Mononuclear cell (primary cell): ENCODE data around the gene FOLR2. TPM values are rescaled to one million over a fixed set of nuclear protein-coding genes. Genes with fewer than 3 reads are reported as not detected.

ENCODE experiments used
- H3K27me3 ChIP-seq: 2 replicates; pipeline ENCODE4 v1.6.0; 2011; ENCODE audit warnings: low read length, control low read depth; ENCODE audit not compliant: insufficient read depth
- H3K4me1 ChIP-seq: 2 replicates; pipeline ENCODE4 v1.5.1; 2011; ENCODE audit warnings: mild to moderate bottlenecking, low read length, control low read depth; ENCODE audit not compliant: insufficient read depth
- H3K4me3 ChIP-seq: 2 replicates; pipeline ENCODE4 v1.5.1; 2011; ENCODE audit warnings: mild to moderate bottlenecking, low read length, moderate library complexity
- H3K9me3 ChIP-seq: 2 replicates; pipeline ENCODE4 v1.5.1; 2011; ENCODE audit warnings: low read depth, mild to moderate bottlenecking, control low read depth, low read length
- total RNA-seq: library from RNA; depleted of rRNA; stranded (reverse); fragments of >200 nt; gene quantifications from one replicate; pipeline ENCODE4 v1.2.3, GENCODE V29; 2012

The FOLR2 gene
- total RNA-seq, 1 donor = 3.3 TPM

DNA sequence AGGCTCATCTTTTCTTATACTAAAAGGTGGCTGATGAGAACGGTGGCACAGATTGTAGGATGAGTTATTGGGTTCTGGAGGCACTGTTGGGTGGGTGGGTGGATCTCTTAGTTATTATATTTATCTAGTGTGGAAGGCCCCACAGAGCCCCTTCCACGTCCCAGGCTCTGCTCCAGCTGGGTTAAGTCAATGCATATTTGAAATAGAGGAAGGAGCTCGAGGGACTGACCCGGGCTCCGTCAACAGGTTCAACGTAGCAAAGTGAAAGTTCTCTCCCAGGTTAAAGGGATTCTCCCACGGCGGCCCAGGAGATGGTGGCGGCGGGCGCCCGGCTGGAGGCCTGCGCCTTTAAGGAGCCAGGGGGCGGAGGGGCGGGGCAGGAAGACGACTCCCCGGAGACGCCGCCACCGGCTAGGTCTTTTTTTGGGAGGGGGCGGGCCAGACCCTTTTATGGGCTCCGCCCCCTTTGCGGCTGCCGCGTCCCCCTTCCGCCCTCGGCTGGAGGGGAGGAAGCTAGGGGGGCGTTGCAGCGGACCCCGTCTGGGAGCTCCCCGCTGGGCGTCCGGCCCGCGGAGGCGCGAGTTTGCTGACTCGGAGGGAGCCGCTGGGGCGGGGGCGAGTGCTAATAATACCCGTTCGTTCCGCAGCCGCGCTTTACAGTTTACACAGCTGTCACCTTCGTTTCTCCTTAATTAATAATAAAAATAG is 6.5 kb downstream of the FOLR2 start:
- H3K27me3 ChIP-seq = no peaks in the 10 kb centered on the region
- H3K9me3 ChIP-seq = no peaks in the 10 kb centered on the region
- peaks cover 53% of the 10 kb centered on the region for H3K4me1 ChIP-seq
- peak overlapping the region; percentile 74 for H3K4me3 ChIP-seq

DNA sequence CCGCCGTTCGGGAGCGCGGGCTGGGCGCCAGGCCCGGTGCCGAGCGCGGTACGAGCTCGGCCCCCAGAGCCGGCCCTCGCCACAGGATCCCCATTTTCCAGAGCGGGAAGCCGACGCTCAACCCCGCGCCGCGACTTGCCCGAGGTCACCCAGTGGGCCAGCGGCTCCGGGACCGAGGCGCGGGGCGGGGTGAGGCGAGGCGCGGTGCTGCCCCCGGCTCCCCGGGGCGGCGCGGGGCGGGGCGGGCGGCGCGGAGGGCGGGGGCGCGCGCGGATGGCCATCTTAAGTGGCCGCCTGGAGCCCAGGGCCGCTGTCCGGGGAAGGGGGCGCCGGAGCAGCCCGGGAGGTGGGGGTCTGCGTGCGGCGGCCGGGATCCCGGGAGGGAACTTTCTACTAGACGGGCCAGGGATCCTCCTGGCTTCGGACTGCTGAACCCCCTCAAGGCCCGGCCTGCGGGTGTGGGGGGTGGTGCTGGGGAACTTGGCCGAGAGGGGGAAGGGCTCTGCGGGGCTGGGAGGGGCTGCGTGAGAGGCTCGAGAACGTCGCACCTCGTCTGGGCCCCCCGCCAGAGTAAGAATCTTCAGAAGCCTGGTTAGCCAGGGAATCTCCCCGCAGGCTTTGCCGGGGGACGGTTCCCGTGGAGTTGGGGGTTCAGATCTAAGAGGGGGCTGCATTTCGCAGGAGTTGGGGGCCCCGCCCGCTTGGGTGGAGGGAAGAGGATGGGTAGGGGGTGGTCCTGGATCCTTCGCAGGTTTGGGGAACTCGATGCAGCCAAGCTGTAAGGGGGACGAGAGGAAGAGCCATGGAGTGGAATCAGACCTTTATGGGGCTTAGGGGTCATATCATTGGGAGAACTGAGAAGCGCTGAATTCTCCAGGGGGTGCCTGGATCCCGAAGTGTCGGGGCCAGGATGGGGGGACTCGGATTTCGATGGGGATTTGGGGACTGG is 7.3 kb downstream of the FOLR2 start:
- Histone ChIP-seq H3K27me3 (no peaks in the 10 kb centered on the region), H3K9me3 (no peaks in the 10 kb centered on the region), H3K4me1 (peaks cover 45% of the 10 kb centered on the region), H3K4me3 (peak overlapping the region; percentile 74)

DNA sequence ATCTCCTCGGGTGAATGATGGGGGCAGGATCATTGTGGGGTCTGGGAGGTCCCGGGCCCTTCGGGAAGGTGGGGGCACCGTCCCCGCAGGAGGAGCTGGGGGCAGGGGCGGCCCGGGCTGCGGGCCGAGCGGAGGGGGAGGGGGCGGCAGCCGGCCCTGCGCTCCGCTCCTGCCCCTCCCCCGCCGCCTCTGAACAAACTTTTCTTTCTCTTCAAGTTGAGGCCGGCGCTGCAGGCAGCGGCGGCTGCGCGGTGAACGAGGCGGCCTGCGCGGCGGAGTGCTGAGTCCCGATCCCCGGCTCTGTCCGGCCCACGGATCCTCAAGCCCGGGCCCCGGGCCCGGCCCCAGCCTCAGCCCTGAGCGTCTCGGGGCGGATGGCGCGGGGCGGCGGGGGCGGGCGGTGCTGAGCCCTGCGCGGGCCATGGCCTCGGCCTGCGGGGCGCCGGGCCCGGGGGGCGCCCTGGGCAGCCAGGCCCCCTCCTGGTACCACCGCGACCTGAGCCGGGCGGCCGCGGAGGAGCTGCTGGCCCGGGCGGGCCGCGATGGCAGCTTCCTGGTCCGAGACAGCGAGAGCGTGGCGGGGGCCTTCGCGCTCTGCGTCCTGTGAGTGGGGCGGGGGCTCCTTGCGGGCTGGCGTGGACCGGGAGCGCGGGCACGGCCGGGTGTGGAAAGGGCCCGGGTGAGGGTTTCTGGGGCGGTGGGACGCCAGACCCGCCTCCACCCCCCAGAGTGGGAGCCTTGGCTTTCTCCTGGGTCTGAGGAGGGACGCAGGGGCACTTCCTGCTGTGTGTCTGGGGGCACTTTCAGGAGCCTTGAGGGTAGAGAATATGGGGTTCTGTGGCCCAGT is 8.2 kb downstream of the FOLR2 start, which contains the start of gene INPPL1:
Gene INPPL1, plus strand, starts transcription at position 204 of the 847 bp plus-strand sequence. Its CDS starts 218 bp downstream, at position 422.
- Histone ChIP-seq H3K4me1 (peaks cover 43% of the 10 kb centered on the region), H3K9me3 (no peaks in the 10 kb centered on the region), H3K4me3 (peak within 1 kb of the TSS; percentile 74), H3K27me3 (no peaks in the 10 kb centered on the region)

DNA sequence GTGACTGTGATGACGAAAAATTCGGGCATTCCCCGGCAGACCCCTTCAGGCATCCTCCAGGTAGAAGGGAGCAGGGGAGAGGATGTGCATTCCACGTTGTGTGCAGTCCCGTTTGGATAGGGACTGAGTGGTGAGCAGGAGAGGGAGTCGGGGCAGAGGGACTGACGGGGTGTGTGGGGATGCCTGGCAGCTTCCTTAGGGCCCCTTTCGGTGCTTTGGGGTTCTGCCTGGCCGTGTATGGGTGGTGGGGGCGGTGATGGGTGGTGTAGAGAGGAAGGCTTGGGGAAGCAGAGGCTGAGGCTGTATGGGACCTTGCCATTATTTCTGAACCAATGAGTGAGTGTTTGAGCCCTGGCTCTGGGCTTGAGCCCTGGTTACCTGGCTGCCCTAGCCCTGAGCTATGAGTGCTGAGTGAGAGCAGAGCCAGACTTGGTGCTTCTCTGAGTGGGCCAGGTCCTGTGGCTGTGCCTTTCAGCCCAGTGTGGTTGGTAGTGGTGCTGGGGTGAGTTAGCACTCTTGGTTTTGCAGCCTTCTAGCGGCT is 8.9 kb downstream of the FOLR2 start:
- peaks cover 43% of the 10 kb centered on the region for H3K4me1 ChIP-seq
- peak overlapping the region; percentile 74 for H3K4me3 ChIP-seq
- no peaks in the 10 kb centered on the region for H3K27me3 ChIP-seq
- H3K9me3 ChIP-seq = no peaks in the 10 kb centered on the region

DNA sequence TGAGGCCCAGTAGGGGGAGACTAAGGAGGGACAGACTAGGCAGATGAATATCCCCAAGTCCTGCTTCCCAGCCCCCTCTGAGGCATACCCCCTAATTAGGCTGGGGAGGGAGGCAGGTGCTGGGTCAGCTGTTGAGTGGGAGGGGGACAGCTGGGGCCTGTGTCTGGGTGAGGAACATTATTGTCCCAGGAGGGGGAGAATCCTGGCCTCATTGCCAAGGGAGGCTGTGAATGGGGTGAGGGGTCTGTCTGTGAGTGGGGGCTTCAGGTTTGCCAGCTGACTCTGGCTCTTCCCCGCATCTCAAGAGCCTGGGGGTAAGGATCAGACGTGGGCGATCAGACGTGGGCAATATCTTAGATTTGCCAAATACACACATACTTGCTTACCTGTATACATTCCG is 10.1 kb downstream of the FOLR2 start:
- peaks cover 32% of the 10 kb centered on the region for H3K4me1 ChIP-seq
- H3K27me3 ChIP-seq = no peaks in the 10 kb centered on the region
- H3K9me3 ChIP-seq = no peaks in the 10 kb centered on the region
- H3K4me3 ChIP-seq = no peak overlapping the region

DNA sequence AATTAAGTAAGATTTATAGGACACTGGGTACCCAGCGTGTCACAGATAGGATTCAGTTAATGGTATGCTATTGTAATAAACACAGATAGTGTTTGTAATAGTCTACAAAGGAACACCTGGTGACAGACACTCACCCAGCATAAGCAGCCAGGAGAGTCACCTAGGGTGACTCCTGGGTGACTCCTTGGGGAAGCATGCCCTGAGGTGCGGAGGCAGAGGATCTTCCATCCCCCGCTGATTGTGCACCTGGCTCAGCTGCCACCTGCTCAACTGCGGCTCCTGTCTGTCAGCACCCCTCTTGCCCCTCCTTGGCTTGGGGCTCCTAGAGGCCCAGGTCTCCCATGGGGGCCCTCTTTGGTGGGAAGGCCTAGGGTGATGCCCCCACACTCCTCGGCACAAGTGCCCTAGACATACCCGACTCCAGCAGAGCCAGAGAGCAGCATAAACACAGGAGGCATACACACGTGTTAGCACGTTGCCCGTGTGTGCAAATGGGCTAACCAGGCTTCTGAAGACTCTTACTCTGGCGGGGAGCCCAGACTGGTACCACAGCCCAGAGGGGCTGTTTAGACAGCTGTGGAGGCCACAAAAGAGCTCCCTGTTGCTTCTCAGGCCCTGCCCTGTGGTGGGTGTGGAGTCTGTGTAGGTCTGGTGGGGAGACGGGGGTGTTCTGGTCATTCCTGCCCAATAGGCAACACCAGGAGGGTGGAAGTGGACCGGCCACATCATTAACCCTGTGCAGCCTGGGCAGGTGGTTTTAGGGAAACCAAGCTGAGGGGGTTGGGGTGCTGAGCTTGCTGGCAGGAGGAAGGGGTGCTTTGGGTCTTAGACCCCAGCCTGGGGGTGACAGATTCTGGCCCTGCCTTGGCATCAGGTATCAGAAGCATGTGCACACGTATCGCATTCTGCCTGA is 11.0 kb downstream of the FOLR2 start:
- Histone ChIP-seq H3K4me1 (peaks cover 24% of the 10 kb centered on the region), H3K4me3 (no peak overlapping the region), H3K27me3 (no peaks in the 10 kb centered on the region), H3K9me3 (no peaks in the 10 kb centered on the region)

DNA sequence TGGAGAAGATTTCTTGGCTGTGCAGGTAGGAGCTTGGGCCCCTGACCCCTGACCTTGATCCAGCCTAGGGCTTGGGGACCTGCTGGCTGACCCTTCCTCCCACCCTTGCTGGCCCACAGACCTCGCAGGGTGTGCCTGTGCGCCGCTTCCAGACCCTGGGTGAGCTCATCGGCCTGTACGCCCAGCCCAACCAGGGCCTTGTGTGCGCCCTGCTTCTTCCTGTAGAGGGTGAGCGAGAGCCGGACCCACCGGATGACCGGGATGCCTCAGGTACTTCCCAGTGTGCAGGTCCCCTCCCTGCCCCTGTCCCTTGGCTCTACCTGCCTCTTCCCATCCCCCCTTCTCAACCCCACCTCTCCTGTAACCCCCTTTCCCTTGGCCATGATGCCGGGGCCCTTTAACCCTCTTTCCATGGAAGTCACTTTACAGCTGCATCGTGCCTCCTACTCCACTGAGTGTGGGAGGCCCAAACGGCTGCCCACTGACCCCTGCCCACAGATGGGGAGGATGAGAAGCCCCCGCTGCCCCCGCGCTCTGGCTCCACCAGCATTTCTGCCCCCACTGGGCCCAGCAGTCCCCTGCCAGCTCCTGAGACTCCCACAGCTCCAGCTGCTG is 11.7 kb downstream of the FOLR2 start:
- H3K4me3 ChIP-seq = no peak overlapping the region
- peaks cover 19% of the 10 kb centered on the region for H3K4me1 ChIP-seq
- no peaks in the 10 kb centered on the region for H3K9me3 ChIP-seq
- H3K27me3 ChIP-seq = no peaks in the 10 kb centered on the region

DNA sequence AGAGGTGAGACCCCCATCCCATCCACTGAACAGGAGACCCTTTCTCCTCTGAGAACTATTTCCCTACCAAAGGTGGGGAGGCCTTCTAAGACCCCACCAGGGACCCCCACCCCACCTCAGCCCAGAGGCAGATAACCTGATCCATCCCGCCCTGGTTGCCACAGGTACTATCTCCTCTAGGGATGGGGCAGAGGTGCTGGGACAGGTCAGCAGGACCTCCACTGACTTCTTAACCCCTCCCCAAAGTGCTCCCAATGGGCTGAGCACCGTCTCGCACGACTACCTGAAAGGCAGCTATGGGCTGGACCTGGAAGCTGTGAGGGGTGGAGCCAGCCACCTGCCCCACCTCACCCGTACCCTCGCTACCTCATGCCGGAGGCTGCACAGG is 12.2 kb downstream of the FOLR2 start:
- Histone ChIP-seq H3K4me3 (no peak overlapping the region), H3K27me3 (no peaks in the 10 kb centered on the region), H3K4me1 (peaks cover 19% of the 10 kb centered on the region), H3K9me3 (no peaks in the 10 kb centered on the region)

DNA sequence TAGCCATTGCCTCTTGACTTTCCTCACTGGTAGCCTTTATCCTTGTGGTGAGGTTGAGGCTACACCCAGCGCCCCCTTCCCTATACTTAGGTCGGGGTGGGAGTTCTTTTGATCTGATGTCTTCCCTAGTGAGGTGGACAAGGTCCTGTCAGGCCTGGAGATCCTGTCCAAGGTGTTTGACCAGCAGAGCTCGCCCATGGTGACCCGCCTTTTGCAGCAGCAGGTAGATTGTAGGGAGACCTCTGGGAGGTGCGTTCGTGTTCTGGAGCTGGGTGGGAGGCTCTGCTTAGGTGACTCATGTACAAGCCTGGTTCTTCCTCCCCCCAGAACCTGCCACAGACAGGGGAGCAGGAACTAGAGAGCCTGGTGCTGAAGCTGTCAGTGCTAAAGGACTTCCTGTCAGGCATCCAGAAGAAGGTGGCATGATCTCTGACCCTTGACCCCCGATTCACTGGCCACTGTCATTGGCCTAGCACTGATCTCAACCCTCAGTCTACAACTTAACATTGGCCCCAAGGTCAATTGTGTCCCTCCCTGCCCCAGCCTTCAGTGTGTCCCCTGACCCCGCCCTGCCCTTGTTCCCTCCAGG is 12.8 kb downstream of the FOLR2 start:
- peaks cover 19% of the 10 kb centered on the region for H3K4me1 ChIP-seq
- H3K9me3 ChIP-seq = no peaks in the 10 kb centered on the region
- H3K4me3 ChIP-seq = no peak overlapping the region
- no peaks in the 10 kb centered on the region for H3K27me3 ChIP-seq

DNA sequence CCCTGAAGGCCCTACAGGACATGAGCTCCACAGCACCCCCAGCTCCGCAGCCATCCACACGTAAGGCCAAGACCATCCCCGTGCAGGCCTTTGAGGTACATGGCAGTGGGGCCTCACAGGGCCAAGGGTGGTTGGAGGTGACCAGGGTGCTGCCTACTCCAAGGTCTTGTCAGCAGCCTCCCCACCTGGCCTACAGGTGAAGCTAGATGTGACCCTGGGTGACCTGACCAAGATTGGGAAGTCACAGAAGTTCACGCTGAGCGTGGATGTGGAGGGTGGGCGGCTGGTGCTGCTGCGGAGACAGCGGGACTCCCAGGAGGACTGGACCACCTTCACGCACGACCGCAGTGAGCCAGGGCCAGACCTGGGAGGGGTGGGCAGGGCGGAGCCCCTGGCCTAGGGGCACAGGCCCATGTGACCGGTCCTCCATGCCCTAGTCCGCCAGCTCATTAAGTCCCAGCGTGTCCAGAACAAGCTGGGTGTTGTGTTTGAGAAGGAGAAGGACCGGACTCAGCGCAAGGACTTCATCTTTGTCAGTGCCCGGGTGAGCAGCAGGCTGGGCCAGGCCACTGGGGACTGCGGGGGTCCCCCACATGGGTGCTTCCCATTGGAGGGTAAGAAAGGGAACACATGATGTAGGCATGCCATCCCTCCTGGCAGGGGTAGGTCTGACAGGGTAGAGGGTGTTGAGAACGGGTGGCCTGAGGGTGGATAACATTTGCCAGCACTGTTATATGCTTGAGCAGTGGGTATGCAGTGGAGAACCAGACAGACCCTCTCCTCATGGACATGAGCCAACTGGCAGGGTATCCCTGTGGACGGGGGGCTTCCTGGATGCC is 13.6 kb downstream of the FOLR2 start:
- Histone ChIP-seq H3K27me3 (no peaks in the 10 kb centered on the region), H3K4me3 (no peak overlapping the region), H3K4me1 (peaks cover 18% of the 10 kb centered on the region), H3K9me3 (no peaks in the 10 kb centered on the region)

DNA sequence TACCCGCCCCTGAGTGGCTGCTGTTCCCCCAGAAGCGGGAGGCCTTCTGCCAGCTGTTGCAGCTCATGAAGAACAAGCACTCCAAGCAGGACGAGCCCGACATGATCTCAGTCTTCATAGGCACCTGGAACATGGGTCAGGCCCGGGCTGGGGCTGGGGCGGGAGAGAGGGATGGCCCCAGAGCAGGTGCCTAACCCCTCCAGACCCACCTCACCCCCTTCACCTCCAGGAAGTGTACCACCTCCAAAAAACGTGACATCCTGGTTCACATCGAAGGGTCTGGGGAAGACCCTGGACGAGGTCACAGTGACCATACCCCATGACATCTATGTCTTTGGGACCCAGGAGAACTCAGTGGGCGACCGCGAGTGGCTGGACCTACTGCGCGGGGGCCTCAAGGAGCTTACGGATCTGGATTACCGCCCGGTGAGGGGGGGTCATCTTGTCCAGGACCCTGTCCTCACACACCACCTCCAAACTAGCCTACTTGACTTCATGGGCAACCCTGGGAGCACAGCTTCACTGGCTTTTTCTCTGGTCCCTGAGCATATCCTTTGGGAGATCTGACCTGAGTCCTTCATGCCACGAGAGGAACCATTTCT is 14.3 kb downstream of the FOLR2 start:
- H3K27me3 ChIP-seq = no peaks in the 10 kb centered on the region
- H3K9me3 ChIP-seq = no peaks in the 10 kb centered on the region
- no peak overlapping the region for H3K4me3 ChIP-seq
- H3K4me1 ChIP-seq = peaks cover 11% of the 10 kb centered on the region
